K562 (cell line): ENCODE measurements around the gene ROM1. TPM values are rescaled to one million over a fixed set of nuclear protein-coding genes. Genes with fewer than 3 reads are reported as not detected.

Experiments used
- FOXK1 ChIP-seq: sonication (generic); formaldehyde crosslinking; IDR thresholded peaks from 2 replicates; pipeline ENCODE4 v1.8.0; 2022; ENCODE audit warnings: missing genetic modification reagents, mild to moderate bottlenecking, borderline replicate concordance
- MYC ChIP-seq, 2 experiments: fragments of 250-450 bp in 1 of 2; sonication (Bioruptor Pico) in 1 of 2; IDR thresholded peaks; 2 replicates each; pipeline versions ENCODE4 v1.5.1 to v1.6.1; 2012 to 2021; ENCODE audit warnings: low read depth in 2 of 2, borderline replicate concordance in 1 of 2, improper control_type of control experiment in 1 of 2, low read length in 1 of 2, mild to moderate bottlenecking in 1 of 2, moderate library complexity in 1 of 2
- STAG1 ChIP-seq: sonication (generic); formaldehyde crosslinking; IDR thresholded peaks from 2 replicates; pipeline ENCODE4 v1.5.0; 2020; ENCODE audit warnings: missing genetic modification reagents, borderline replicate concordance
- TBL1XR1 ChIP-seq, 2 experiments: IDR thresholded peaks; 2 replicates each; pipeline ENCODE4 v1.6.1; 2012; ENCODE audit warnings: improper control_type of control experiment in 2 of 2, low read length in 2 of 2, mild to moderate bottlenecking in 1 of 2
- THRAP3 ChIP-seq: fragments of 450-650 bp; IDR thresholded peaks from 2 replicates; pipeline ENCODE4 v1.6.1; 2016; ENCODE audit warnings: mild to moderate bottlenecking, inconsistent platforms, borderline replicate concordance
- polyA plus RNA-seq, 8 experiments: library from polyadenylated mRNA; depleted of rRNA in 4 of 8; stranded (reverse) in 5 of 8; unstranded in 3 of 8; fragments of >200 nt; fragmentation: Nextera tagmentation in 2 of 8; fragmentation: Illumina TruSeq in 1 of 8; extraction: Ambion mirVana in 2 of 8; extraction: Trizol in 1 of 8; gene quantifications; 2 replicates each; pipeline versions ENCODE4 v1.2.1 to v1.2.3, GENCODE V29; 2011 to 2014; ENCODE audit warnings: inconsistent platforms in 1 of 8, missing spikeins in 1 of 8
- total RNA-seq, 7 experiments: library from RNA; depleted of rRNA in 6 of 7; stranded (reverse); fragments of >200 nt in 6 of 7; fragmentation: Illumina TruSeq in 2 of 7; extraction: Trizol in 2 of 7; gene quantifications; 2 replicates each; pipeline versions ENCODE4 v1.2.1 to v1.2.3, GENCODE V29; 2011 to 2021; ENCODE audit warnings: low replicate concordance in 1 of 7
- TF ChIP-seq, protein P1 (sequence below): fragments of 450-650 bp; IDR thresholded peaks from 2 replicates; pipeline ENCODE4 v1.6.1; 2018; ENCODE audit not compliant: partially characterized antibody

The ROM1 gene
- total and polyA plus RNA-seq, 9 of the 15 experiments (the other 6 are each of a cell fraction or from before 2014, with no cell fraction given), result 0.75 to 4.0 (median 2.6) TPM

- peak; percentile 15; the same call in 1 of the 2 replicates for TF ChIP-seq STAG1 (CRISPR knock-in tag)
- 0 out of 4 replicates have a peak, but pooled peaks of 1 of the 2 experiments have one; percentile 15 for TF ChIP-seq TBL1XR1 (IDR thresholded peaks at IDR 0.05; ENCODE audit: low read length in 2 of 2)
- TF ChIP-seq THRAP3, result 0 out of 2 replicates have a peak, but pooled peaks have one; percentile 56
- TF ChIP-seq MYC (IDR thresholded peaks at IDR 0.05; ENCODE audit: low read depth, low read length), result no peak
- peak; percentile 76; the same call in 1 of the 2 replicates for TF ChIP-seq MYC (CRISPR knock-in tag; IDR thresholded peaks at IDR 0.05; ENCODE audit: borderline replicate concordance, low read depth)
- TF ChIP-seq, protein P1, sequence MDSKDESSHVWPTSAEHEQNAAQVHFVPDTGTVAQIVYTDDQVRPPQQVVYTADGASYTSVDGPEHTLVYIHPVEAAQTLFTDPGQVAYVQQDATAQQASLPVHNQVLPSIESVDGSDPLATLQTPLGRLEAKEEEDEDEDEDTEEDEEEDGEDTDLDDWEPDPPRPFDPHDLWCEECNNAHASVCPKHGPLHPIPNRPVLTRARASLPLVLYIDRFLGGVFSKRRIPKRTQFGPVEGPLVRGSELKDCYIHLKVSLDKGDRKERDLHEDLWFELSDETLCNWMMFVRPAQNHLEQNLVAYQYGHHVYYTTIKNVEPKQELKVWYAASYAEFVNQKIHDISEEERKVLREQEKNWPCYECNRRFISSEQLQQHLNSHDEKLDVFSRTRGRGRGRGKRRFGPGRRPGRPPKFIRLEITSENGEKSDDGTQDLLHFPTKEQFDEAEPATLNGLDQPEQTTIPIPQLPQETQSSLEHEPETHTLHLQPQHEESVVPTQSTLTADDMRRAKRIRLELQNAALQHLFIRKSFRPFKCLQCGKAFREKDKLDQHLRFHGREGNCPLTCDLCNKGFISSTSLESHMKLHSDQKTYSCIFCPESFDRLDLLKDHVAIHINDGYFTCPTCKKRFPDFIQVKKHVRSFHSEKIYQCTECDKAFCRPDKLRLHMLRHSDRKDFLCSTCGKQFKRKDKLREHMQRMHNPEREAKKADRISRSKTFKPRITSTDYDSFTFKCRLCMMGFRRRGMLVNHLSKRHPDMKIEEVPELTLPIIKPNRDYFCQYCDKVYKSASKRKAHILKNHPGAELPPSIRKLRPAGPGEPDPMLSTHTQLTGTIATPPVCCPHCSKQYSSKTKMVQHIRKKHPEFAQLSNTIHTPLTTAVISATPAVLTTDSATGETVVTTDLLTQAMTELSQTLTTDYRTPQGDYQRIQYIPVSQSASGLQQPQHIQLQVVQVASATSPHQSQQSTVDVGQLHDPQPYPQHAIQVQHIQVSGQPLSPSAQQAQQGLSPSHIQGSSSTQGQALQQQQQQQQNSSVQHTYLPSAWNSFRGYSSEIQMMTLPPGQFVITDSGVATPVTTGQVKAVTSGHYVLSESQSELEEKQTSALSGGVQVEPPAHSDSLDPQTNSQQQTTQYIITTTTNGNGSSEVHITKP, result peak; percentile 4
- TF ChIP-seq FOXK1 (CRISPR knock-in tag), result peak; percentile 72; the same call in 1 of the 2 replicates
Observed at GRCh38 chr11:62573006-62573591, 40.0 kb upstream of the ROM1 start (continued).
